SKM-1 (cell line): ENCODE results near the gene MAST4.

Experiments used
- DNase-seq: peaks from one replicate; lab custom pipeline; 2025; ENCODE audit not compliant: unreplicated experiment; lab: John Stamatoyannopoulos, UW

The MAST4 gene

GRCh38 chr5:67216564-67216963, 620.4 kb downstream of the MAST4 start:
- no peak for DNase-seq
